IMR-90 (cell line): ENCODE results near the gene CEP68. TPM values are rescaled to one million over a fixed set of nuclear protein-coding genes. Genes with fewer than 3 reads are reported as not detected.

Source experiments
- ATAC-seq: fragments of 200-7000 bp; cut with Tn5 transposase; 2 replicates; pipeline ENCODE4 v1.9.1; 2020; ENCODE audit warnings: low read depth, mild to moderate bottlenecking, moderate library complexity
- BruUV-seq: library from RNA; stranded (reverse); fragments of 400-500 nt; replicated peaks from 2 replicates; lab custom pipeline; 2021; lab: Mats Ljungman, UMichigan
- CTCF ChIA-PET: fragments of 300-600 bp; formaldehyde crosslinking; extraction: SDS; loops from one replicate; lab custom pipeline; 2021; ENCODE audit warnings: antibody characterized with exemption; lab: Yijun Ruan, JAX
- POLR2A ChIA-PET: fragments of 300-600 bp; sonication (Branson Sonifier 250); formaldehyde crosslinking; loops from one replicate; lab custom pipeline; 2022; ENCODE audit warnings: antibody characterized with exemption; ENCODE audit not compliant: unreplicated experiment; lab: Charles Lee
- DNase-seq: peaks from one replicate; pipeline ENCODE4 v3.0.0; 2013
- H2AFZ ChIP-seq: replicated peaks from 2 replicates; pipeline ENCODE3; 2013; ENCODE audit warnings: low read length, mild to moderate bottlenecking; ENCODE audit not compliant: poor library complexity
- H2AK5ac ChIP-seq: 2 replicates; pipeline ENCODE4 v1.6.1; 2013; ENCODE audit warnings: low read depth, low read length, inconsistent platforms
- H2AK9ac ChIP-seq: replicated peaks from 2 replicates; pipeline ENCODE3; 2013; ENCODE audit warnings: mild to moderate bottlenecking, low read depth, low read length, moderate library complexity; ENCODE audit not compliant: poor library complexity
- H2BK120ac ChIP-seq: 2 replicates; pipeline ENCODE4 v1.6.1; 2013; ENCODE audit warnings: low read depth, low read length, inconsistent platforms
- H2BK15ac ChIP-seq: 3 replicates; pipeline ENCODE4 v1.6.1; 2013; ENCODE audit warnings: low read depth, low read length, inconsistent platforms
- H2BK20ac ChIP-seq: 2 replicates; pipeline ENCODE4 v1.6.1; 2013; ENCODE audit warnings: low read depth, mild to moderate bottlenecking, inconsistent platforms, low read length, moderate library complexity
- H2BK5ac ChIP-seq: 2 replicates; pipeline ENCODE4 v1.6.1; 2013; ENCODE audit warnings: mild to moderate bottlenecking, low read depth, low read length, inconsistent platforms; ENCODE audit not compliant: poor library complexity, severe bottlenecking
- H3K14ac ChIP-seq: replicated peaks from 2 replicates; pipeline ENCODE4 v1.6.1; 2013; ENCODE audit warnings: low read depth, low read length, inconsistent platforms
- H3K18ac ChIP-seq: 2 replicates; pipeline ENCODE4 v1.6.1; 2013; ENCODE audit warnings: low read depth, low read length, control low read depth
- H3K23ac ChIP-seq: 2 replicates; pipeline ENCODE4 v1.6.1; 2013; ENCODE audit warnings: low read depth, low read length, inconsistent platforms
- H3K27ac ChIP-seq: 2 replicates; pipeline ENCODE4 v1.5.1; 2013; ENCODE audit warnings: mild to moderate bottlenecking, control low read depth, low read length; ENCODE audit not compliant: insufficient read depth
- H3K27me3 ChIP-seq: 2 replicates; pipeline ENCODE4 v1.6.1; 2013; ENCODE audit warnings: low read length; ENCODE audit not compliant: control insufficient read depth, insufficient read depth
- H3K36me3 ChIP-seq: 2 replicates; pipeline ENCODE4 v1.6.1; 2013; ENCODE audit warnings: low read length, mixed read lengths; ENCODE audit not compliant: control insufficient read depth, insufficient read depth
- H3K4ac ChIP-seq: 2 replicates; pipeline ENCODE4 v1.6.1; 2013; ENCODE audit warnings: low read depth, low read length, inconsistent platforms
- H3K4me1 ChIP-seq: 2 replicates; pipeline ENCODE4 v1.6.1; 2013; ENCODE audit warnings: low read length, mixed read lengths; ENCODE audit not compliant: control insufficient read depth, insufficient read depth
- H3K4me2 ChIP-seq: 2 replicates; pipeline ENCODE4 v1.6.1; 2013; ENCODE audit warnings: low read depth, mild to moderate bottlenecking, control low read depth, low read length, moderate library complexity
- H3K4me3 ChIP-seq: 2 replicates; pipeline ENCODE4 v1.5.1; 2013; ENCODE audit warnings: low read depth, mild to moderate bottlenecking, control low read depth, low read length, moderate library complexity; ENCODE audit not compliant: insufficient read depth
- H3K56ac ChIP-seq: 2 replicates; pipeline ENCODE4 v1.6.1; 2013; ENCODE audit warnings: low read length, inconsistent platforms; ENCODE audit not compliant: insufficient read depth; ENCODE audit errors: extremely low read depth
- H3K79me1 ChIP-seq, 2 experiments: 2 replicates each; pipeline ENCODE4 v1.6.1; 2013; ENCODE audit warnings: low read length in 2 of 2, inconsistent platforms in 1 of 2, low read depth in 1 of 2
- H3K9ac ChIP-seq: 2 replicates; pipeline ENCODE4 v1.6.1; 2013; ENCODE audit warnings: low read depth, low read length, control low read depth
- H3K9me1 ChIP-seq: 2 replicates; pipeline ENCODE4 v1.6.1; 2013; ENCODE audit warnings: low read length, inconsistent platforms; ENCODE audit not compliant: insufficient read depth
- H3K9me3 ChIP-seq: 2 replicates; pipeline ENCODE4 v1.6.1; 2013; ENCODE audit warnings: low read length; ENCODE audit not compliant: control insufficient read depth, insufficient read depth
- H4K20me1 ChIP-seq: 2 replicates; pipeline ENCODE4 v1.6.1; 2013; ENCODE audit warnings: low read length, inconsistent platforms; ENCODE audit not compliant: insufficient read depth
- H4K5ac ChIP-seq: 2 replicates; pipeline ENCODE4 v1.6.1; 2013; ENCODE audit warnings: mild to moderate bottlenecking, low read depth, low read length, control low read depth
- H4K8ac ChIP-seq, 2 experiments: 2 replicates each; pipeline ENCODE4 v1.6.1; 2013; ENCODE audit warnings: low read depth in 2 of 2, low read length in 2 of 2, control low read depth in 1 of 2, inconsistent platforms in 1 of 2
- H4K91ac ChIP-seq: 2 replicates; pipeline ENCODE4 v1.6.1; 2013; ENCODE audit warnings: low read depth, low read length, inconsistent platforms; ENCODE audit not compliant: insufficient read depth
- BHLHE40 ChIP-seq: fragments of 150-350 bp; IDR thresholded peaks from 2 replicates; pipeline ENCODE4 v1.6.1; 2016; ENCODE audit warnings: mild to moderate bottlenecking, low read depth, low read length
- CHD1 ChIP-seq: IDR thresholded peaks from 2 replicates; pipeline ENCODE4 v1.6.1; 2012; ENCODE audit warnings: low read depth, low read length, improper control_type of control experiment
- MAZ ChIP-seq: IDR thresholded peaks from 2 replicates; pipeline ENCODE4 v1.6.1; 2012; ENCODE audit warnings: low read depth, mild to moderate bottlenecking, low read length, improper control_type of control experiment, moderate library complexity, borderline replicate concordance
- POLR2A ChIP-seq: IDR thresholded peaks from 2 replicates; pipeline ENCODE4 v1.6.1; 2012; ENCODE audit warnings: mild to moderate bottlenecking, low read depth, low read length
- RAD21 ChIP-seq: IDR thresholded peaks from 2 replicates; pipeline ENCODE4 v1.6.1; 2012; ENCODE audit warnings: low read length, improper control_type of control experiment
- RCOR1 ChIP-seq: IDR thresholded peaks from 2 replicates; pipeline ENCODE4 v1.6.1; 2012; ENCODE audit warnings: mild to moderate bottlenecking, low read length, improper control_type of control experiment; ENCODE audit not compliant: insufficient replicate concordance
- SMC3 ChIP-seq: fragments of 150-350 bp; IDR thresholded peaks from 2 replicates; pipeline ENCODE4 v1.6.1; 2016; ENCODE audit warnings: low read depth, mild to moderate bottlenecking, antibody characterized with exemption, low read length, moderate library complexity
- WGBS, 2 experiments: methylation state at CpG; one replicate each; pipeline versions ENCODE4 v1.1.5 to v1.1.7; 2013; ENCODE audit warnings: missing lambda C conversion rate in 2 of 2; ENCODE audit not compliant: insufficient read length in 1 of 2; ENCODE audit errors: extremely low coverage in 2 of 2; 5-methylcytosine and 5-hydroxymethylcytosine counted together
- dilution Hi-C: fragments of 300-500 bp; cut with HindIII; formaldehyde crosslinking; loops from one replicate; pipeline ENCODE4 v1.14.3; 2018; ENCODE audit warnings: low sequenced_read_pairs; ENCODE audit not compliant: unreplicated experiment
- in situ Hi-C: fragments of 300-500 bp; cut with MboI; formaldehyde crosslinking; loops from 3 replicates; pipeline ENCODE4 v1.14.3; 2019; ENCODE audit warnings: low sequenced_read_pairs, inconsistent platforms, mixed read lengths
- intact Hi-C: fragments of 100-400 bp; cut with micrococcal nuclease; formaldehyde crosslinking; loops from 2 replicates; pipeline ENCODE4 v1.10.0; 2022
- polyA plus RNA-seq, 3 experiments: library from polyadenylated mRNA; depleted of rRNA; stranded (reverse); fragments of >200 nt; gene quantifications; 2 replicates each; pipeline ENCODE4 v1.2.3, GENCODE V29; 2012; ENCODE audit warnings: low replicate concordance in 1 of 3
- total RNA-seq: library from RNA; depleted of rRNA; stranded (reverse); fragments of >200 nt; gene quantifications from 2 replicates; pipeline ENCODE4 v1.2.3, GENCODE V29; 2012
- TF ChIP-seq, protein P1 (sequence below): fragments of 150-350 bp; IDR thresholded peaks from 2 replicates; pipeline ENCODE4 v1.6.1; 2017; ENCODE audit warnings: mild to moderate bottlenecking, antibody characterized with exemption, low read length, low read depth
- TF ChIP-seq, protein P2 (sequence below): fragments of 150-350 bp; IDR thresholded peaks from 2 replicates; pipeline ENCODE4 v1.6.1; 2016; ENCODE audit warnings: low read depth, mild to moderate bottlenecking, low read length, moderate library complexity, borderline replicate concordance

The CEP68 gene
- total and polyA plus RNA-seq, 2 of the 4 experiments (the other 2 are of a cell fraction) = 5.5 to 5.6 TPM

DNA sequence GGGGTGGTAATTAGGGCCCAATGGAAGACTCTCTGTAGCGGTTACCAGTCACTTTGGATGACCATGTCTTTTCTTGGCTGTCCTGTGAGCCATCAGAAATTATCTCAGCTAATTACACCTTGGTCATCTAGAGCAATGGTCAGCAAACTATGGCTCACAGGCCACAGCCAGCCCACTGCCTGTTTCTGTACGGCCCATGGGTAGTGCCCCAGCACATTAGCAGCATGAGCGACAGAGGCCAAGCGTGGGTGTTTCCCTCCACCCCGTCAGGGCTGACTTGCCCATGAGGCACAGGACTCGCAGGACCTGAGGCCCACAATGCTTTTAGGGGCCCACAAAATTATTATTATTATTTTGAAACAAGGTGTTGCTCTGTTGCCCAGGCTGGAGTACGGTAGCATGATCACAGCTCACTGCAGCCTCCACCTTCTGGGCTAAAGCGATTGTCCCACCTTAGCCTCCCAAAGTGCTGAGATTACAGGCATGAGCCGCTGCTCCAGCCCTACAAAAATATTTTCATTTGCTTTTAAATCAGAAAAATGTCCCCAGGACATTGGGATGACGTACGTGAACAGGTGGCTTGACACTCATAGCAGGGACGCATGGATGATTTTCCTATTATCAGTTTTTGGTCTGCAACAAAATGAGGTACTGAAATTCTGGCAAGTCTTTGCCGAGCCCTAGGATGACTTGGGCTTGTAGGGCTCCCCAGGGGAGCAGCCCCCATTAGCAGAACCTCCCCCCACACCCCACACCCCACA is 29.3 kb upstream of the CEP68 start:
- Histone ChIP-seq H3K36me3 (0 out of 2 replicates have a peak, but pooled peaks cover 2% of the 10 kb centered on the region), H2AK5ac (no peak overlapping the region), H4K20me1 (no peaks in the 10 kb centered on the region), H3K9me1 (peaks cover 10% of the 10 kb centered on the region; the same call in 1 of the 2 replicates), H4K8ac (no peak overlapping the region), H3K14ac (no peak overlapping the region), H4K91ac (no peak overlapping the region; the same call in 1 of the 2 replicates), H3K56ac (no peak overlapping the region), H4K5ac (no peak overlapping the region), H2BK120ac (no peak overlapping the region), H3K27me3 (peaks cover 3% of the 10 kb centered on the region), H3K4me1 (peaks cover 11% of the 10 kb centered on the region), H3K27ac (no peak overlapping the region), H3K9ac (no peak overlapping the region), H3K4ac (no peak overlapping the region), H3K79me1 (no peaks in the 10 kb centered on the region), H2BK15ac (no peak overlapping the region), H3K18ac (no peak overlapping the region), H3K4me3 (no peak overlapping the region), H2AK9ac (no peak overlapping the region), H2BK20ac (no peak overlapping the region), H2BK5ac (no peak overlapping the region), H3K23ac (no peak overlapping the region), H3K4me2 (no peak overlapping the region), H3K9me3 (no peaks in the 10 kb centered on the region), H2AFZ (no peak overlapping the region)
- ATAC-seq (no peak), DNase-seq (no peak)
- no peak for TF ChIP-seq CHD1
- no peak for TF ChIP-seq SMC3
- TF ChIP-seq, protein P1, sequence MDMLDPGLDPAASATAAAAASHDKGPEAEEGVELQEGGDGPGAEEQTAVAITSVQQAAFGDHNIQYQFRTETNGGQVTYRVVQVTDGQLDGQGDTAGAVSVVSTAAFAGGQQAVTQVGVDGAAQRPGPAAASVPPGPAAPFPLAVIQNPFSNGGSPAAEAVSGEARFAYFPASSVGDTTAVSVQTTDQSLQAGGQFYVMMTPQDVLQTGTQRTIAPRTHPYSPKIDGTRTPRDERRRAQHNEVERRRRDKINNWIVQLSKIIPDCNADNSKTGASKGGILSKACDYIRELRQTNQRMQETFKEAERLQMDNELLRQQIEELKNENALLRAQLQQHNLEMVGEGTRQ = no peak
- TF ChIP-seq RCOR1 = no peak
- TF ChIP-seq, protein P2, sequence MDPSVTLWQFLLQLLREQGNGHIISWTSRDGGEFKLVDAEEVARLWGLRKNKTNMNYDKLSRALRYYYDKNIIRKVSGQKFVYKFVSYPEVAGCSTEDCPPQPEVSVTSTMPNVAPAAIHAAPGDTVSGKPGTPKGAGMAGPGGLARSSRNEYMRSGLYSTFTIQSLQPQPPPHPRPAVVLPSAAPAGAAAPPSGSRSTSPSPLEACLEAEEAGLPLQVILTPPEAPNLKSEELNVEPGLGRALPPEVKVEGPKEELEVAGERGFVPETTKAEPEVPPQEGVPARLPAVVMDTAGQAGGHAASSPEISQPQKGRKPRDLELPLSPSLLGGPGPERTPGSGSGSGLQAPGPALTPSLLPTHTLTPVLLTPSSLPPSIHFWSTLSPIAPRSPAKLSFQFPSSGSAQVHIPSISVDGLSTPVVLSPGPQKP = no peak
- TF ChIP-seq POLR2A = no peak
- TF ChIP-seq RAD21 = no peak
- TF ChIP-seq MAZ = no peak
- TF ChIP-seq BHLHE40 = no peak
- BruUV-seq = no TSS peak
- WGBS, 2 experiments = 95% methylated on average over 4 of the region's 13 CpGs; no CpG with 5 or more reads in 1 of the 2 experiments
- dilution Hi-C loops = no loop called here
- in situ Hi-C loops = loop anchor here (25.0 kb wide), 1 partner anchor 690 kb away; no protein-coding TSS in a partner anchor
- ChIA-PET CTCF (no interaction called here), POLR2A (no interaction called here)
- intact Hi-C loops = no loop called here
